ENCODE data around the gene SURF6.
"Not testable (repeated sequence)": the region's sequence is repeated elsewhere in the genome, so short reads cannot be mapped to it uniquely, and the experiment has no call there.

SURF6 gene

DNA sequence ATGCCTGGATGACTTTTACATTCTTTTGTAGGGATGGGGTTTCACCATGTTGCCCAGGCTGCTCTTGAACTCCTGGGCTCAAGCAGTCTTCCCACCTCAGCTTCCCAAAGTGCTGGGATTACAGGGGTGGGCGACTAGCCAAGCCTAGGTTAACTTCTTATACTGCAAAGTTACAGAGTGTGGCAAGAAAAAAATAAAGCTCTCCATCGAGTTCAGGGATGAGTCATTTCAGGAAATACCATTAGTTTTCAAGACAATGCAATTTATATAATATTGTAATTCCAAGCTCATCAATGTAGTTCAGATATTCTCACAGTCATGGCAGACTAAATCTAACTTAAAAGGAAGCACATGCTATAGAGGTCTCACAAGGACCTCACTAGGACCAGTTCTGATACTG is 49.5 kb downstream of the SURF6 start:
- DNase-seq (ENCODE audit: low read depth), result peak; percentile 33

DNA sequence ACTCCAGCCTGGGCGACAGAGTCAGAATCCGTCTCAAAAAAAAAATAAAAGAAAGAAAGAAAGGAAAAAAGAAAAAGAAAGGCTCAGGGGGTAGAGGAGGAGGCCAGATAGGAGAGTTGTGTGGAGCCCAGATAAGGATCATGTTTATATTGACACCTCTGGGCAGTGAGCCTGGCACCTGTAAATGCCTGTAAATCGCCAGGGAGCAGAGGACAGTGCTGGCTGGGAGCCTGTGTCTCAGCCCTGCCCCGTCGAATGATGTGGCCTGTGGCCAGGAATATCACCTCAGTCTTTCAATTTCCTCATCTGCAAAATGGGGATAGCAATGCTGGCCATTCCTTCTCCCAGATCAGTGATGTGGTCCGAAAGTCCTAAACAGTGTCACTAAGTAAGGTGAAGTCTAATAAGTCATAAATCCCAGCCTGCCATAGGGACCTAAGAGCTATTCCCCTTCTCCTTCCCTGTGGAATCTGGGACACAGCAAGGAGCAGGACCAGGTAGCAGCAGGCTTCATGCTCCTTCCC is 50.7 kb downstream of the SURF6 start:
- DNase-seq (ENCODE audit: low read depth), result no peak

DNA sequence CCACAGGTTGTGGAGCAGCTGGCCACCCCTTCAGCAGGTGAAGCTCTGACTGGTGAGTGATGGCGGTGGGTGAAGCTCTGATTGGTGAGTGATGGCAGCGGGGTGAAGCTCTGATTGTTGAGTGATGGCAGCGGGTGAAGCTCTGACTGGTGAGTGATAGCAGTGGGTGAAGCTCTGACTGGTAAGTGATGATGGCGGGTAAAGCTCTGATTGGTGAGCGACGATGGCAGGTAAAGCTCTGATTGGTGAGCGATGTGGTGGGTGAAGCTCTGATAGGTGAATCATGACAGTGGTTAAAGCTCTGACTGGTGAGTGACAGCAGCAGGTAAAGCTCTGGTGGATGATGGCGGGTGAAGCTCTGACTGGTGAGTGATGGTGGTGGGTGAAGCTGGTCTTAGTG is 51.6 kb downstream of the SURF6 start:
- DNase-seq (ENCODE audit: low read depth), result no peak

DNA sequence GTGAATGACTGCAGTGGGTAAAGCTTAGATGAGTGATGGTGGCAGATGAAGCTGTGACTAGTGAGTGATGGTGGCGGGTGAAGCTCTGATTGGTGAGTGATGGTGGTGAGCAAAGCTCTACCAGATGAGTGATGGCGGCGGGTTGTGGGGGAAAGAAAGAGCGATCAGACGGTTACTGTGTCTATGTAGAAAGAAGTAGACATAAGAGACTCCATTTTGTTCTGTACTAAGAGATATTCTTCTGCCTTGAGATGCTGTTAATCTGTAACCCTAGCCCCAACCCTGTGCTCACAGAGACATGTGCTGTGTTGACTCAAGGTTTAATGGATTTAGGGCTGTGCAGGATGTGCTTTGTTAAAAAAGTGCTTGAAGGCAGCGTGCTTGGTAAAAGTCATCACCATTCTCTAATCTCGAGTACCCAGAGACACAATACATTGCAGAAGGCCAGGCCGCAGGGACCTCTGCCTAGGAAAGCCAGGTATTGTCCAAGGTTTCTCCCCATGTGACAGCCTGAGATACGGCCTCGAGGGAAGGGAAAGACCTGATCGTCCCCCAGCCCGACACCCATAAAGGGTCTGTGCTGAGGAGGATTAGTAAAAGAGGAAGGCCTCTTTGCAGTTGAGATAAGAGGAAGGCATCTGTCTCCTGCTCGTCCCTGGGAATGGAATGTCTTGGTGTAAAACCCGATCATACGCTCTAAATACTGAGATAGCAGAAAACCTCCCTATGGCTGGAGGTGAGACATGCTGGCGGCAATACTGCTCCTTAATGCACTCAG is 52.5 kb downstream of the SURF6 start:
- not testable (repeated sequence) for DNase-seq (ENCODE audit: low read depth)

DNA sequence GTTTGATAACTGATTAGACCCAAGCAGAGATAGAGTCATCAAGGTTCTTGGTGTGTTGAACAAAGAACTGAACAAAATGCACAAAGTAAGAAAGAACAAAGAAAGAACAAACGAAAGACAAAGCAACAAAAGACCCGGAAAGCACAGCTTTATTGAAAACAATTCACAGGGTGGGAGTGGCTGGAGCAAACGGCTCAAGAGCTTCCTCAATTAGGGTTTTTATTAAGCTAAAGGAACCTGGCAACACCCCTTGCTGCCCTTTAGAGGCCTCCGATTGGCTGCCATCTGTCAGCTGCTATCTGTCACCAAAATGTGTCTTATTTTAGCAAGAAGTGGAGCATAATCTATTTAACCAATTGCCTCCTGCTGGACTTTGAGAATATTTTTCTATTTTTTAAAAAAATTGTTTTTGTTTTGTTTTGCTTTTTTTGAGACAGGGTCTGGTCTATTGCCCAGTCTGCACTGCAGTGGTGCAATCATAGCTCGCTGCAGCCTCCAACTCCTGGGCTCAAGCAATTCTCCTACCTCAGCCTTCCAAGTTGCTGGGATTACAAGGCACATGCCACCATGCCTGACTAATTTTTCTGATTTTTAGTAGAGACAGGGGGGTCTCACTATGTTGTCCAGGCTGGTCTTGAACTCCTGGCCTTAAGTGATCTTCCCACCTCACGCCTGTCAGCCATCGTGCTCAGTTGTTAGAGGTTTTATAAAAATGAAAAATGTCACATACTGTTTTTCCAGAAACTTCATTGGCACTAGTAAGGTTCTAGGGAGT is 53.3 kb downstream of the SURF6 start:
- no peak for DNase-seq (ENCODE audit: low read depth)

DNA sequence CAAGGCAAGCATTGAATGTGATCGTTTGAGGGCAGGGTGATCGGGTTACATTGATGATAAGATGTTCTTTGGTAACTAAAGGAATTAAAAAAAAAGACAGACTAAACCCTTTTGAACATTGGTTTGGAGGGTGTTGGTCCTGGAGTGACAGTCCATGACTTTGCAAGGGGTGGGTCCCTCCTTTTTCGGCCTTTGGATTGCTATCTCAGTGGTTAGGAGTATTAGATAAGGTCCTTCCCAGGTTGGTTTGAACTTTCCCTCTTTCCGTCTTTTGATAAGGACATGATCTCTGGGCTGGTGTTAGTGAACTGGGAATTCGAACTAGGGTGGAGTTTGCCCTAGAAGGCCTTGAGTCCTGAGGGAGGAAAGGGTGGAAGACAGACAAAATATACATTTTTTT is 55.6 kb downstream of the SURF6 start:
- no peak for DNase-seq (ENCODE audit: low read depth)

All from iris pigment epithelial cell (primary cell).